ENCODE results near the gene MYH11. TPM values are rescaled to one million over a fixed set of nuclear protein-coding genes. Genes with fewer than 3 reads are reported as not detected.

MYH11 gene
- 0.04 and 0.07 TPM in 2 replicates for total RNA-seq

GRCh38 chr16:15856901-15857698 lies at the start of gene MYH11:
Gene MYH11, minus strand, starts transcription at chr16:15857028. Its CDS starts 18,776 bp downstream, at chr16:15838252.
- Histone ChIP-seq H3K4me3 (ENCODE audit: low read depth, low read length) (no peak within 1 kb of the TSS), H3K36me3 (ENCODE audit: control insufficient read depth, insufficient read depth, low read length) (no peaks in the 10 kb centered on the region), H3K27me3 (ENCODE audit: control insufficient read depth, insufficient read depth, low read length) (peaks cover 30% of the 10 kb centered on the region)
- no peak for DNase-seq (ENCODE audit: low read depth)
- no peak for TF ChIP-seq CTCF (IDR thresholded peaks at IDR 0.05; ENCODE audit: insufficient read depth, low read length, poor library complexity, severe bottlenecking)

GRCh38 chr16:15906439-15906838 lies 49.6 kb upstream of the MYH11 start:
- no peak overlapping the region for H3K4me3 ChIP-seq (ENCODE audit: low read depth, low read length)
- no peak for DNase-seq (ENCODE audit: low read depth)
- H3K36me3 ChIP-seq (ENCODE audit: control insufficient read depth, insufficient read depth, low read length), result no peaks in the 10 kb centered on the region
- TF ChIP-seq CTCF (IDR thresholded peaks at IDR 0.05; ENCODE audit: insufficient read depth, low read length, poor library complexity, severe bottlenecking), result no peak
- no peaks in the 10 kb centered on the region for H3K27me3 ChIP-seq (ENCODE audit: control insufficient read depth, insufficient read depth, low read length)

GRCh38 chr16:15903960-15904359 lies 47.1 kb upstream of the MYH11 start:
- H3K27me3 ChIP-seq (ENCODE audit: control insufficient read depth, insufficient read depth, low read length), result no peaks in the 10 kb centered on the region
- H3K36me3 ChIP-seq (ENCODE audit: control insufficient read depth, insufficient read depth, low read length), result no peaks in the 10 kb centered on the region
- no peak overlapping the region for H3K4me3 ChIP-seq (ENCODE audit: low read depth, low read length)
- no peak for DNase-seq (ENCODE audit: low read depth)
- TF ChIP-seq CTCF (IDR thresholded peaks at IDR 0.05; ENCODE audit: insufficient read depth, low read length, poor library complexity, severe bottlenecking), result no peak

- TF ChIP-seq CTCF (IDR thresholded peaks at IDR 0.05; ENCODE audit: insufficient read depth, low read length, poor library complexity, severe bottlenecking), result no peak
- H3K27me3 ChIP-seq (ENCODE audit: control insufficient read depth, insufficient read depth, low read length), result no peaks in the 10 kb centered on the region
- no peaks in the 10 kb centered on the region for H3K36me3 ChIP-seq (ENCODE audit: control insufficient read depth, insufficient read depth, low read length)
- no peak overlapping the region for H3K4me3 ChIP-seq (ENCODE audit: low read depth, low read length)
- DNase-seq (ENCODE audit: low read depth), result no peak
Measured at GRCh38 chr16:15900901-15901500, 44.2 kb upstream of the MYH11 start.

- no peaks in the 10 kb centered on the region for H3K27me3 ChIP-seq (ENCODE audit: control insufficient read depth, insufficient read depth, low read length)
- H3K36me3 ChIP-seq (ENCODE audit: control insufficient read depth, insufficient read depth, low read length), result no peaks in the 10 kb centered on the region
- no peak for TF ChIP-seq CTCF (IDR thresholded peaks at IDR 0.05; ENCODE audit: insufficient read depth, low read length, poor library complexity, severe bottlenecking)
- DNase-seq (ENCODE audit: low read depth), result no peak
- no peak overlapping the region for H3K4me3 ChIP-seq (ENCODE audit: low read depth, low read length)
Measured at GRCh38 chr16:15900357-15900756, 43.5 kb upstream of the MYH11 start.
